ENCODE data around the gene PLCB3. TPM values are rescaled to one million over a fixed set of nuclear protein-coding genes. Genes with fewer than 3 reads are reported as not detected.

PLCB3 gene
- total RNA-seq, result 21.0 and 23.4 TPM in 2 replicates

DNA sequence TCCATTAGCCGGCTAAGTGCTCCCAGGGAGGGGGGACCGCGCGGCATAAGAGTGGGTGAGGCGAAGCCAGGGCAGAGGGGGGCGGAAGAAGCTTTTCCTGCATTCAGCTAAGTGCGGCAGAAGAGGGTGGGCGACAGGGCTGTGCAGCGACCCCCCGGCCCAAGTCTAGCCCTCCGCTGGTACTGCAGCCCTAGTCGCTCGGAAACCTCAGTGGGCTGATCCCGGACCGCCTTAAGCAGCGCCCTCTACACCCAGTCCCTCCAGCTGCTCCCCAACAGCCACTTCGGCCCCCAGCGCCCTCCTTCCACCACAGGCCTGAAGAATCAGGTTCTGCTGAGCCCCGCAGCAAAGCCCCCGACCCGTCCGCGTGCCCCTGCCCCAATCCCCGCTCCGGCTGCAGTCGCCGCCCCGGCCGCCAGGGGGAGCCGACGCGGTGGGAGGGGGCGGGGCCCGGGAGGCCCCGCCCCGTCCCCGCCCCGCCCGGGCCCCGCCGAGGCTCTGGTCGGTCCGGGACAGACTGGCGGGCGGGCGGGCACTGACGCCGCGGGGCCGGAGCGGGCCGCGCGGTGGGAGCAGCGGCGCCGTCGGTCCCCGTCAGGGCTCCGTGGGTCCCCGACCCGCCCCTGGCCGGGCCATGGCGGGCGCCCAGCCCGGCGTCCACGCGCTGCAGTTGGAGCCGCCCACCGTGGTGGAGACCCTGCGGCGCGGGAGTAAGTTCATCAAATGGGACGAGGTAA is at the start of gene PLCB3:
Gene PLCB3 (plus strand): TSS at position 515 of the 737 bp plus-strand sequence. CDS start 120 bp downstream, at position 635.
- Mint-ChIP-seq H3K27ac (peak within 1 kb of the TSS; percentile 63), H3K36me3 (ENCODE audit: low read depth) (no peaks in the 10 kb centered on the region), H3K4me3 (ENCODE audit: low read depth) (peak within 1 kb of the TSS; percentile 93), H3K4me1 (ENCODE audit: low read depth) (peaks cover 21% of the 10 kb centered on the region), H3K9me3 (no peaks in the 10 kb centered on the region), H3K27me3 (ENCODE audit: low read depth) (no peaks in the 10 kb centered on the region)
- intact Hi-C loops (cut with micrococcal nuclease), result loop anchor here (1.0 to 2.0 kb wide), 2 partner anchors 18 to 54 kb away; partner anchors contain the start of gene ESRRA
- DNase-seq (ENCODE audit: low spot score), result peak; percentile 49

DNA sequence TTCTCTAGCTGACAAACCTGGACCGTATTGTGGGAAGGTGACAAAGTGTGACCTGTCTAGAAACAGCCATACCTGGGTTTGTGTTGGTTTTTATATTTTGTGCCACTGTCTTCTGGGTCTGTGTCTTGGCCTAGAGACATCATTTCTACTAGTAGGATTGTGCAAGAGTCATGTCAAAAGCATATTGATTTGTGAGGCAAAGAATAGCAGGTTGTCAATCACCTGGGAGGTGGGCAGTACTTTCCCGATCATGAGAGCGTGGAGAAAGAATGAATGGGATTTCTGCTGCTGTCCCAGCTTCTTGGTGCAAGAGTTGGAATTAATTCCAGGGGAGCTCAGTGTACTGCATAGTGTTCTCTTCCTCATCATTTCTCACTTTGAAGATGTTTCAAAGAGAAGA is 49.8 kb upstream of the PLCB3 start:
- no peak for DNase-seq (ENCODE audit: low spot score)
- intact Hi-C loops (cut with micrococcal nuclease), result no loop called here
- H3K36me3 Mint-ChIP-seq (ENCODE audit: low read depth), result peaks cover 81% of the 10 kb centered on the region
- H3K4me1 Mint-ChIP-seq (ENCODE audit: low read depth), result peaks cover 20% of the 10 kb centered on the region
- H3K27me3 Mint-ChIP-seq (ENCODE audit: low read depth), result no peaks in the 10 kb centered on the region
- no peak overlapping the region for H3K27ac Mint-ChIP-seq
- H3K9me3 Mint-ChIP-seq, result no peaks in the 10 kb centered on the region
- H3K4me3 Mint-ChIP-seq (ENCODE audit: low read depth), result no peak overlapping the region

GRCh38 chr11:64202992-64203391 is 48.3 kb upstream of the PLCB3 start:
- peaks cover 83% of the 10 kb centered on the region for H3K36me3 Mint-ChIP-seq (ENCODE audit: low read depth)
- no peaks in the 10 kb centered on the region for H3K9me3 Mint-ChIP-seq
- no peak for DNase-seq (ENCODE audit: low spot score)
- intact Hi-C loops (cut with micrococcal nuclease), result no loop called here
- no peak overlapping the region for H3K4me3 Mint-ChIP-seq (ENCODE audit: low read depth)
- no peak overlapping the region for H3K27ac Mint-ChIP-seq
- peaks cover 17% of the 10 kb centered on the region for H3K4me1 Mint-ChIP-seq (ENCODE audit: low read depth)
- no peaks in the 10 kb centered on the region for H3K27me3 Mint-ChIP-seq (ENCODE audit: low read depth)

DNA sequence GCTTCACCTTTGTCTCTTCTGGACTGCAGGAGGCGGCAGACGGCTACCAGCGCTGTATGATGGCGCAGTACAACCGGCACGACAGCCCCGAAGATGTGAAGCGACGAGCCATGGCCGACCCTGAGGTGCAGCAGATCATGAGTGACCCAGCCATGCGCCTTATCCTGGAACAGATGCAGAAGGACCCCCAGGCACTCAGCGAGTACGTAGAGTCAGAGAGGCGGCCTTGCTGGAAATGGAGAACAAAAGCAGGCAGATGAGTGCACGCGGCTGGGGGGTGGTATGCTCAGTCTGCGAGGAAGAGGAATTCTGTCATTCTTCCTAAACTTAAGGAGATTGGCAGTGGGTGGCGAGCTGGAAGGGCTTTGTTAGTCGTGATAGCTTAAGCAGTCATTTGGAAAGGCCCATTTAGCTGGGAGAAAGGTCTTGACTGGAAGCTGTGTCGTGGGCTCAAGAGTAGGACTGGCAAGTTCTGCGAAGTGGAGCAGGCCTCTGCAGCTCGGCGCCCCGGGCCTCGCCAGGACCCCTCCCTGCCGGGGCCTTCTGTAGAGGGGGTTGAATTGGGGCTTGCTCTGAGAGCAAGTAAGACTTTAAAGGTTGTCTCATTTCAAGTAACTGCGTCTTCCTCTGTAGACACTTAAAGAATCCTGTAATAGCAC is 47.8 kb upstream of the PLCB3 start:
- H3K36me3 Mint-ChIP-seq (ENCODE audit: low read depth), result peaks cover 88% of the 10 kb centered on the region
- no peaks in the 10 kb centered on the region for H3K9me3 Mint-ChIP-seq
- intact Hi-C loops (cut with micrococcal nuclease), result loop anchor here (1.0 kb wide), 1 partner anchor 101 kb away; no protein-coding TSS in a partner anchor
- no peak overlapping the region for H3K27ac Mint-ChIP-seq
- H3K4me3 Mint-ChIP-seq (ENCODE audit: low read depth), result no peak overlapping the region
- no peak for DNase-seq (ENCODE audit: low spot score)
- H3K27me3 Mint-ChIP-seq (ENCODE audit: low read depth), result no peaks in the 10 kb centered on the region
- peaks cover 17% of the 10 kb centered on the region for H3K4me1 Mint-ChIP-seq (ENCODE audit: low read depth)

- no peaks in the 10 kb centered on the region for H3K27me3 Mint-ChIP-seq (ENCODE audit: low read depth)
- H3K4me3 Mint-ChIP-seq (ENCODE audit: low read depth), result no peak overlapping the region
- no peaks in the 10 kb centered on the region for H3K9me3 Mint-ChIP-seq
- peaks cover 89% of the 10 kb centered on the region for H3K36me3 Mint-ChIP-seq (ENCODE audit: low read depth)
- no peak for DNase-seq (ENCODE audit: low spot score)
- intact Hi-C loops (cut with micrococcal nuclease), result loop anchor here (1.0 kb wide), 1 partner anchor 100 kb away; no protein-coding TSS in a partner anchor
- H3K27ac Mint-ChIP-seq, result no peak overlapping the region
- H3K4me1 Mint-ChIP-seq (ENCODE audit: low read depth), result peaks cover 19% of the 10 kb centered on the region
These were observed 47.3 kb upstream of the PLCB3 start for GRCh38 chr11:64204080-64204440.

GRCh38 chr11:64204464-64204989 is 46.8 kb upstream of the PLCB3 start:
- peak; percentile 67 for DNase-seq (ENCODE audit: low spot score)
- Mint-ChIP-seq H3K36me3 (ENCODE audit: low read depth) (peaks cover 91% of the 10 kb centered on the region), H3K27ac (peak overlapping the region; percentile 81), H3K9me3 (no peaks in the 10 kb centered on the region), H3K4me3 (ENCODE audit: low read depth) (peak overlapping the region; percentile 75), H3K4me1 (ENCODE audit: low read depth) (peaks cover 21% of the 10 kb centered on the region), H3K27me3 (ENCODE audit: low read depth) (no peaks in the 10 kb centered on the region)
- intact Hi-C loops (cut with micrococcal nuclease), result loop anchor here (1.0 kb wide), 1 partner anchor 100 kb away; no protein-coding TSS in a partner anchor

- Mint-ChIP-seq H3K36me3 (ENCODE audit: low read depth) (peaks cover 90% of the 10 kb centered on the region), H3K9me3 (no peaks in the 10 kb centered on the region), H3K4me1 (ENCODE audit: low read depth) (peaks cover 25% of the 10 kb centered on the region), H3K27ac (peak within 1 kb of the TSS; percentile 95), H3K27me3 (ENCODE audit: low read depth) (no peaks in the 10 kb centered on the region), H3K4me3 (ENCODE audit: low read depth) (peak within 1 kb of the TSS; percentile 92)
- DNase-seq (ENCODE audit: low spot score), result peak; percentile 74
- intact Hi-C loops (cut with micrococcal nuclease), result loop anchor here (1.0 to 5.0 kb wide), 5 partner anchors 19 to 151 kb away; partner anchors contain the start of genes FKBP2, NUDT22, RPS6KA4 and TRPT1
These were observed 44.7 kb upstream of the PLCB3 start, which contains the start of gene FERMT3 for GRCh38 chr11:64206457-64207255. FERMT3 (plus strand) TSS chr11:64206721; CDS start chr11:64207365, 644 bp downstream.

- H3K4me1 Mint-ChIP-seq (ENCODE audit: low read depth), result peaks cover 26% of the 10 kb centered on the region
- H3K36me3 Mint-ChIP-seq (ENCODE audit: low read depth), result peaks cover 92% of the 10 kb centered on the region
- no peaks in the 10 kb centered on the region for H3K27me3 Mint-ChIP-seq (ENCODE audit: low read depth)
- intact Hi-C loops (cut with micrococcal nuclease), result loop anchor here (1.0 to 5.0 kb wide), 5 partner anchors 19 to 150 kb away; partner anchors contain the start of genes FKBP2, NUDT22, RPS6KA4 and TRPT1
- peak overlapping the region; percentile 92 for H3K4me3 Mint-ChIP-seq (ENCODE audit: low read depth)
- no peaks in the 10 kb centered on the region for H3K9me3 Mint-ChIP-seq
- peak; percentile 73 for DNase-seq (ENCODE audit: low spot score)
- peak overlapping the region; percentile 95 for H3K27ac Mint-ChIP-seq
These were observed 43.9 kb upstream of the PLCB3 start for GRCh38 chr11:64207256-64208085.

DNA sequence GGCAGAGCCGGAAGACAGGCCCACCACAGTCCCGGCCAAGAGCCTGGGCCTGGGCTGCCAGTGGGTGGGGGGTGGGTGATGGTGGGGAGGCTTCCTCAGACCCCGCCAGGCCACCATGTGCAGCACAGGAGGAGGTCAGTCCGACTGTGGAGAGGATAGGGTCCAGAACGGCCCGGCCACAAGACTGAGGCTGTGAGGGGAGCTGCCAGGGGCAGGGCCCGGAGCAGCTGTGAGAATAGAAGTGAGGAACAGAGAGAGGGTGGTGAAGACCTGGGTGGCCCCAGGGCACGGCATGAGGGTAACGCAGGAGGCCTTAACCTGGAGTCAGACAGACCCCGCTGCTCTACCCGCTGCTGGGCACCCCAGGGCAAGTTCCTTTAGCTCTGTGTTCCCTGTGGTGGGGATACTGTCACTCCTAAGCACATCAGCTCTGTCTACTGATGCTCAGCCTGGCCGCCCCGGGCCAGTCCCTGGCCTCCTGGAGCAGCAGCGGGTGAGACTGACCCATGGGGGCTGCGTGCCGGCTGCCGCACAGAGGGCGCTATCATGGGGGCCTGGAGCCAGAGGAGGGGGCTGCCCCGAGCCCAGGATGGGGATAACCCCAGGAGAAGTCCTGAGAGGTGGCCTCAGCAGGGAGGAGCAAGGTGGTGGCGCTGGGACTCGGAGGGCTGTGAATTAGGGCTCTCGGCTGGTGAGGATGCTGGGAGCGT is 43.1 kb upstream of the PLCB3 start:
- Mint-ChIP-seq H3K4me1 (ENCODE audit: low read depth) (peaks cover 25% of the 10 kb centered on the region), H3K4me3 (ENCODE audit: low read depth) (peak overlapping the region; percentile 92), H3K36me3 (ENCODE audit: low read depth) (peaks cover 90% of the 10 kb centered on the region), H3K27me3 (ENCODE audit: low read depth) (no peaks in the 10 kb centered on the region), H3K27ac (peak overlapping the region; percentile 95), H3K9me3 (no peaks in the 10 kb centered on the region)
- DNase-seq (ENCODE audit: low spot score), result no peak
- intact Hi-C loops (cut with micrococcal nuclease), result loop anchor here (5.0 kb wide), 1 partner anchor 149 kb away; the partner anchor contains the start of gene RPS6KA4

GRCh38 chr11:64208796-64209562 is 42.4 kb upstream of the PLCB3 start:
- peak overlapping the region; percentile 95 for H3K27ac Mint-ChIP-seq
- intact Hi-C loops (cut with micrococcal nuclease), result loop anchor here (5.0 kb wide), 1 partner anchor 148 kb away; the partner anchor contains the start of gene RPS6KA4
- no peak for DNase-seq (ENCODE audit: low spot score)
- H3K4me3 Mint-ChIP-seq (ENCODE audit: low read depth), result peak overlapping the region; percentile 33
- no peaks in the 10 kb centered on the region for H3K9me3 Mint-ChIP-seq
- no peaks in the 10 kb centered on the region for H3K27me3 Mint-ChIP-seq (ENCODE audit: low read depth)
- peaks cover 25% of the 10 kb centered on the region for H3K4me1 Mint-ChIP-seq (ENCODE audit: low read depth)
- peaks cover 87% of the 10 kb centered on the region for H3K36me3 Mint-ChIP-seq (ENCODE audit: low read depth)
